AG09309 (cell line): ENCODE measurements around the gene USO1.

Source experiments
- DNase-seq: peaks from one replicate; pipeline ENCODE4 v3.0.0-alpha.2; 2010; ENCODE audit warnings: low read depth
- H3K4me3 ChIP-seq: 2 replicates; pipeline ENCODE4 v1.5.1; 2011; ENCODE audit warnings: mild to moderate bottlenecking, low read depth, low read length, moderate library complexity; ENCODE audit not compliant: control insufficient read depth
- TF ChIP-seq, protein P1 (sequence below): IDR thresholded peaks from 2 replicates; pipeline ENCODE4 v1.5.1; 2011; ENCODE audit warnings: mild to moderate bottlenecking, low read depth, low read length, inconsistent platforms; ENCODE audit not compliant: insufficient read depth, control insufficient read depth; ENCODE audit errors: missing control alignments

The USO1 gene, protein sequence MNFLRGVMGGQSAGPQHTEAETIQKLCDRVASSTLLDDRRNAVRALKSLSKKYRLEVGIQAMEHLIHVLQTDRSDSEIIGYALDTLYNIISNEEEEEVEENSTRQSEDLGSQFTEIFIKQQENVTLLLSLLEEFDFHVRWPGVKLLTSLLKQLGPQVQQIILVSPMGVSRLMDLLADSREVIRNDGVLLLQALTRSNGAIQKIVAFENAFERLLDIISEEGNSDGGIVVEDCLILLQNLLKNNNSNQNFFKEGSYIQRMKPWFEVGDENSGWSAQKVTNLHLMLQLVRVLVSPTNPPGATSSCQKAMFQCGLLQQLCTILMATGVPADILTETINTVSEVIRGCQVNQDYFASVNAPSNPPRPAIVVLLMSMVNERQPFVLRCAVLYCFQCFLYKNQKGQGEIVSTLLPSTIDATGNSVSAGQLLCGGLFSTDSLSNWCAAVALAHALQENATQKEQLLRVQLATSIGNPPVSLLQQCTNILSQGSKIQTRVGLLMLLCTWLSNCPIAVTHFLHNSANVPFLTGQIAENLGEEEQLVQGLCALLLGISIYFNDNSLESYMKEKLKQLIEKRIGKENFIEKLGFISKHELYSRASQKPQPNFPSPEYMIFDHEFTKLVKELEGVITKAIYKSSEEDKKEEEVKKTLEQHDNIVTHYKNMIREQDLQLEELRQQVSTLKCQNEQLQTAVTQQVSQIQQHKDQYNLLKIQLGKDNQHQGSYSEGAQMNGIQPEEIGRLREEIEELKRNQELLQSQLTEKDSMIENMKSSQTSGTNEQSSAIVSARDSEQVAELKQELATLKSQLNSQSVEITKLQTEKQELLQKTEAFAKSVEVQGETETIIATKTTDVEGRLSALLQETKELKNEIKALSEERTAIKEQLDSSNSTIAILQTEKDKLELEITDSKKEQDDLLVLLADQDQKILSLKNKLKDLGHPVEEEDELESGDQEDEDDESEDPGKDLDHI

DNA sequence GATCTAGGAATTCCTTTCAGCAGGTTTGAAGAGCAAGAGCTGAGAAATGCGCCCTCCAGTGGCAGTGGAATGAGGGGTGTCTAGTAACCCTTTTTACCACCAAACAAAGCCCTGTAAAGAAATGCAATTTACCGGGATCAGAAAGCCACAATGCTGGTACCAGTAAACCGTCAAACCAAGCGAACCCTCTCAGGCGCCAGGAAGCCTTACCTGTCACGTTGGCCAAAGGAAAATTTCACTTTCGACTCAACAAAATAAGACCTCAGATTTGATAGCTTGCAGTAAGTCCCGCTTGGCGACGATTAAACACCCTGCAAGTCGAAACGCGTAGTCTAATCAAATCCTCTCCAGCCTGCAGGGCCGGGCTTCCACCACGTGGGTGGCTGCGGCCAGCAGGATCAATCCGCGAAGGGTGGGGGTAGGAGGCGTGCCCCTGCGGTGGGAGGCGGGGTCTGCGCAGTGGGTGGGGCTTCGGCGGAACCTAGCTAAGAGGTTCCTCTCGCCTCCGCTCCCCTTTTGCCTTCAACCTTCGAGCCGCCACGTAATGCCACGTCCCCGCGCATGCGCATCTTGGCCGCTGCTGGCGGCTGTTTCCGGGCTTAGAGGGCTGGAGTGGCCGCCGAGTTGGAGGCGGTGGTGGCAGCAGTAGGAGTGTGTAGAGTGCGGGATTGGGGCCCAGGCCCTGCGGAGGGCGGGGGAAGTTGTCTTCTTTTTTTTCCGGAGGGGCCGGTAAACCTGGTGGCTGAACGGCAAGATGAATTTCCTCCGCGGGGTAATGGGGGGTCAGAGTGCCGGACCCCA lies at the start of gene USO1:
USO1 (plus strand) TSS at position 512 of the 801 bp plus-strand sequence; CDS start at position 755, 243 bp downstream.
- TF ChIP-seq, protein P1, sequence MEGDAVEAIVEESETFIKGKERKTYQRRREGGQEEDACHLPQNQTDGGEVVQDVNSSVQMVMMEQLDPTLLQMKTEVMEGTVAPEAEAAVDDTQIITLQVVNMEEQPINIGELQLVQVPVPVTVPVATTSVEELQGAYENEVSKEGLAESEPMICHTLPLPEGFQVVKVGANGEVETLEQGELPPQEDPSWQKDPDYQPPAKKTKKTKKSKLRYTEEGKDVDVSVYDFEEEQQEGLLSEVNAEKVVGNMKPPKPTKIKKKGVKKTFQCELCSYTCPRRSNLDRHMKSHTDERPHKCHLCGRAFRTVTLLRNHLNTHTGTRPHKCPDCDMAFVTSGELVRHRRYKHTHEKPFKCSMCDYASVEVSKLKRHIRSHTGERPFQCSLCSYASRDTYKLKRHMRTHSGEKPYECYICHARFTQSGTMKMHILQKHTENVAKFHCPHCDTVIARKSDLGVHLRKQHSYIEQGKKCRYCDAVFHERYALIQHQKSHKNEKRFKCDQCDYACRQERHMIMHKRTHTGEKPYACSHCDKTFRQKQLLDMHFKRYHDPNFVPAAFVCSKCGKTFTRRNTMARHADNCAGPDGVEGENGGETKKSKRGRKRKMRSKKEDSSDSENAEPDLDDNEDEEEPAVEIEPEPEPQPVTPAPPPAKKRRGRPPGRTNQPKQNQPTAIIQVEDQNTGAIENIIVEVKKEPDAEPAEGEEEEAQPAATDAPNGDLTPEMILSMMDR: peak; percentile 82
- peak within 1 kb of the TSS; percentile 75 for H3K4me3 ChIP-seq
- peak; percentile 95 for DNase-seq

DNA sequence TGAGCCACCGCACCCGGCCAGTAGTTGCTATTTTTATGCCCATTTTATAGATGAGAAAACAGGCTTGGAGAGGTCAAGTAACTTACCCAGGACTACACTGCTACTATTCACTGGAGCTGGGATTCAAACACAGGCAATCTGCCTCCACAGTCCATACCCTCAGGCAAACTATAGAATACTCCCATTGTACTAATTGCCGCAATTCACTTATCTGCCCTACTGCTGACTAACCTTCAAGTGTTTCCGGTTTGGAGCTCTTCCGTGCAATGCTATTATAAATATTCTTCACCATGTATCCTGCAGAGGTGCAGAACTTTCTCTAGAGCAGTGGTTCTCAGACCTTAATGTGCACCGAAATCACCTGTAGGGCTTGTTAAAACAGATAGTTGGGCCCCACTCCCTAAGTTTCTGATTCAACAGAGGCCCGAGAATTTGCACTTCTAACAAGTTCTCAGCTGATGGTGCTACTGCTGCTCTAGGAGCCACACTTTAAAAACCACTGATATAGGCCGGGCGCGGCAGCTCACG lies 49.3 kb upstream of the USO1 start:
- no peak for DNase-seq
- no peak overlapping the region for H3K4me3 ChIP-seq
- TF ChIP-seq, protein P1: no peak

DNA sequence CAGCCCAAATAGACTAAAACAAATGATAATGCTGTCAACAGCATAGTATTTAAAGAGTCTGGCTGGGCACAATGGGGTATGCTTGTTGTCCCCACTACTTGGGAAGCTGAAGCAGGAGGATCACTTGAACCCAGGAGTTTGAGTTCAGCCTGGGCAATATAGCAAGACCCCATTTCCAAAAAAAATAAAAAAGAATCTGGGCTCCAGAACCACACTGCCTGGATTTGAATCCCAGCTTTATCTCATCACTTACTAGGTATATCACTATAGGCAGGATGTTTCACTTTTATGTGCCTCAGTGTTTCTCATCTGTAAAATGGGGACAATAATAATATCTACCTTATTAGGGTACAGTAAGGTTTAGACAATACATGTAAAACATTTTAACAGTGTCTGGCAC lies 45.9 kb upstream of the USO1 start:
- H3K4me3 ChIP-seq: no peak overlapping the region
- TF ChIP-seq, protein P1: no peak
- no peak for DNase-seq

DNA sequence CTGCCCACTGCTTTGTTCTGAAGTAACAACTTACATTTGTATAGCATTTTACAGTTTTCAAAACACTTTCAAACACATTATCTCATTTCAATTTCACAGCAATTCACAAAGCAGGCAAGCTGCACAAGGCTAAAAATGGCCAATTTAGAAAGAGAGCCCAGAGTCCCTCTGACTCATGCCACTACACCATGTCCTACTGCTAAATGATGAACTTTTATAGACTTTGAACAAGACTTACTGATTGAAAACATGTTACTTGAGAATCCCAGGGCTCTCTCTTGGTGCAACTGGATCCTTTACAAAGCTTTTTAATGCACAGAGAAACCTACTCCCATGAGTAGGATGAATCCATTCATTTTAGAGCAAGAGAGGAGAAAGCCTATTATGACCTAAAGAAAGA lies 45.4 kb upstream of the USO1 start:
- no peak overlapping the region for H3K4me3 ChIP-seq
- TF ChIP-seq, protein P1: no peak
- DNase-seq: no peak

DNA sequence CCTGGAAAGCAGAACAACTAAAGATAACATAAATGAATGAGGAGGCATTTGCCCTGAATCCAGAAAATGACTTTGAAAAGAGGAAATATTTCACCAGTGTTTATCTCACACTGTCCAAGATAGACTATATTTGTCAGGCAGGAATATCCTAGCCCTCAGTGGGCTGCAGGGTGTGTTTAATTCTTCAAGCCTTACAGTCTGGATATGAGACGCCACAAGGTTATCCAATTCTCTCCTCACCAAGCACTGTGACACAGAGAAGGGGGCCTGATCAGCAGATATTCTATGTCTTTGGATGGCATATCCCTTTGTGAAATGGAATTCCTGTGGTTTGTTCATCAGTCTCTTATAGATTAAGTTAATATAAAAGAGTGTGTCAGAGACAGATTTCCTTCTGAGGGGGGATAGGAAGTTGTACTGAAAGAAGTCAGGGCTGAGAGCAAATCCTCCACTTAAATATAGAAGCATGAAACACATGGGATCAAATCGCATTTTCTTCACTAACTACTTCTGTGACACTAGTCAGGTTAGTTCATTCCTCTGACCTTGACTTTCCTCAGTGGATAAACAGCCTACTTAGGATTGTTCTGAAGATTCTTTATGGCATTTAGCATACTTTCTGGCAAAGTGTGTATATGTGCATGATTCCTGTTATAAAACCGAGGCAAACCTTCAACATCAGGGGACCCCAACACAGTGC lies 44.4 kb upstream of the USO1 start:
- no peak overlapping the region for H3K4me3 ChIP-seq
- DNase-seq: no peak
- TF ChIP-seq, protein P1: no peak
